ENCODE results near the gene TRIM40. TPM values are rescaled to one million over a fixed set of nuclear protein-coding genes. Genes with fewer than 3 reads are reported as not detected.
"Not testable (repeated sequence)": the region's sequence is repeated elsewhere in the genome, so short reads cannot be mapped to it uniquely, and the experiment has no call there.

The TRIM40 gene
- total and polyA plus RNA-seq, 5 experiments from 2014 or later = not detected

- ATAC-seq, H3K4me3 Mint-ChIP-seq, H3K9me3 Mint-ChIP-seq, H3K27ac Mint-ChIP-seq, DNase-seq, H3K4me1 Mint-ChIP-seq, H3K36me3 Mint-ChIP-seq, POLR2A ChIA-PET: not testable (repeated sequence)
- peaks cover 20 to 43% (median 32%) of the 10 kb centered on the region in 5 donors for H3K27me3 Mint-ChIP-seq
Measured at GRCh38 chr6:30140240-30140639, 4.3 kb downstream of the TRIM40 start.

- Mint-ChIP-seq H3K27ac (no peak overlapping the region), H3K27me3 (peaks cover 22 to 45% (median 35%) of the 10 kb centered on the region in 5 donors), H3K9me3 (no peaks in the 10 kb centered on the region), H3K36me3 (no peaks in the 10 kb centered on the region), H3K4me3 (no peak overlapping the region), H3K4me1 (no peaks in the 10 kb centered on the region)
- ATAC-seq (no peak), DNase-seq (no peak)
- POLR2A ChIA-PET = no interaction called here
Measured at GRCh38 chr6:30142665-30143064, 6.7 kb downstream of the TRIM40 start.

DNA sequence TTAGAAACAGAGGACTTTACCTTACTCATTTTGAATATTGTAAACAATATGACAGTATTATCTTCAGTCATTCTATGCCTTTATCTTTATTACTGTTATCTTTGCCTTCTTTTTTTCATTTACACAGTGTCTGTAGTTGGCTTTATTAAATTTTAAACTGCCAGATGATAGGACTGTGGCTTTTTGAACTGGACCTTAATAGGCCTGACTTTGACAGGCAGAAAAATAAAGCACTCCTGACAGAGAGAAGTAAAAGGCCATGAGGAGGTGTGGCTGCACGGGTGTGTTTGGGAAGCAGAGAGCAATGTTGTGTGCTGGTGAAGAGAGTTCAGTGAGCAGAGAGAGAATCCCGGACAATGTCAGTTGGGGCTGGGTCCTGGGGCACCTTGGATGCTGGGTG, 7.8 kb downstream of the TRIM40 start:
- Mint-ChIP-seq H3K4me1 (peaks cover 0 to 2% (median 0%) of the 10 kb centered on the region in 4 donors), H3K4me3 (no peak overlapping the region), H3K9me3 (no peaks in the 10 kb centered on the region), H3K27ac (peak overlapping the region in 1 of 10 donors; percentile 38), H3K36me3 (no peaks in the 10 kb centered on the region), H3K27me3 (peaks cover 23 to 56% (median 42%) of the 10 kb centered on the region in 5 donors)
- POLR2A ChIA-PET = no interaction called here
- no peak for DNase-seq
- ATAC-seq = no peak

DNA sequence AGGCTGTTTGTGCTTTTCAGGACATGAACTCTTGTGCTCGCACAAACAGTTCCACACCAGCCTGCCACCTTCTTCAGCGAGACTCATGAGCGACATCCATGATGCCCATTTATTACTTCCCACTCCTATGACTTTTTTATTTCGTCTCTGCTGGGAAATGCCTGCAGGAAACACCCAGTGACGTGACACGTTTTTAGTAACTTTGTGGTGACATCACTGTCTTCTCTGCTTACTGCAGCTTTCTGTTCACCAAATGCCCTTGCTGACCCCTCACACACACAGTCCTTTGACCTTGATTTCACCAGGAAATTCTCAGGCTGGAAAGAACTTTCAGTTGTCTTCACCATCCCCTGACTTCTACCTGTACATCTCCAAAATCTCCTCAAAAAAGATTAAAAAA, 8.9 kb downstream of the TRIM40 start:
- DNase-seq (no peak), ATAC-seq (no peak)
- POLR2A ChIA-PET = no interaction called here
- H3K27ac Mint-ChIP-seq = no peak overlapping the region
- no peak overlapping the region for H3K4me3 Mint-ChIP-seq
- no peaks in the 10 kb centered on the region for H3K9me3 Mint-ChIP-seq
- no peaks in the 10 kb centered on the region for H3K36me3 Mint-ChIP-seq
- H3K4me1 Mint-ChIP-seq = peaks cover 0 to 2% (median 0%) of the 10 kb centered on the region in 4 donors
- peaks cover 23 to 60% (median 42%) of the 10 kb centered on the region in 5 donors for H3K27me3 Mint-ChIP-seq

GRCh38 chr6:30145818-30146217, 9.9 kb downstream of the TRIM40 start:
- no peak overlapping the region for H3K4me3 Mint-ChIP-seq
- POLR2A ChIA-PET = no interaction called here
- ATAC-seq = no peak
- peak overlapping the region in 1 of 10 donors; percentile 54 for H3K27ac Mint-ChIP-seq
- no peak for DNase-seq
- peaks cover 19 to 67% (median 43%) of the 10 kb centered on the region in 5 donors for H3K27me3 Mint-ChIP-seq
- H3K9me3 Mint-ChIP-seq = no peaks in the 10 kb centered on the region
- peaks cover 0 to 2% (median 0%) of the 10 kb centered on the region in 4 donors for H3K4me1 Mint-ChIP-seq
- no peaks in the 10 kb centered on the region for H3K36me3 Mint-ChIP-seq

DNA sequence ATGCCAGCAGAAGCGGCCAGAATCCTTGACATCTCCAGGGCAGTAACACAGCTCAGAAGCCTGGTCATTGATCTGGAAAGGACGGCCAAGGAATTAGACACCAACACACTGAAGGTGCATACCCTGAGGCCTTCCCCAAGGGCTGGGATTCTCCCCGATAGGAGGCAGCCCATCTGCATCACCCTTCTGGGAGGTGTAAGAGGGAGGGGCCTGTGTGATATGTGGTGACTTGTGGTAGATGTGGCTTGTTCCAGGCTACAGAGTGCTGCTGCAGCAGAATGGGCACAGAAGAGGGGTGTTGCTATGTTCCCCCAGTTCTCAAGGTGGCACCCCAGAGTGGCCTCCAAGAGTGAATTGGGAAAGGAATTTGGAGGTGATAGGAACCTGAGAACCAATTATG, 11.2 kb downstream of the TRIM40 start:
- no peak overlapping the region for H3K27ac Mint-ChIP-seq
- no peak overlapping the region for H3K4me3 Mint-ChIP-seq
- DNase-seq = no peak
- H3K36me3 Mint-ChIP-seq = no peaks in the 10 kb centered on the region
- H3K9me3 Mint-ChIP-seq = no peaks in the 10 kb centered on the region
- H3K27me3 Mint-ChIP-seq = peaks cover 19 to 58% (median 34%) of the 10 kb centered on the region in 5 donors
- no peak for ATAC-seq
- POLR2A ChIA-PET = no interaction called here
- H3K4me1 Mint-ChIP-seq = peaks cover 0 to 5% (median 5%) of the 10 kb centered on the region in 4 donors

GRCh38 chr6:30149234-30149633, 13.3 kb downstream of the TRIM40 start:
- DNase-seq (no peak), ATAC-seq (no peak)
- POLR2A ChIA-PET = no interaction called here
- Mint-ChIP-seq H3K36me3 (no peaks in the 10 kb centered on the region), H3K4me1 (peaks cover 0 to 5% (median 5%) of the 10 kb centered on the region in 4 donors), H3K4me3 (no peak overlapping the region), H3K9me3 (no peaks in the 10 kb centered on the region), H3K27ac (no peak overlapping the region), H3K27me3 (peaks cover 14 to 57% (median 31%) of the 10 kb centered on the region in 5 donors)

DNA sequence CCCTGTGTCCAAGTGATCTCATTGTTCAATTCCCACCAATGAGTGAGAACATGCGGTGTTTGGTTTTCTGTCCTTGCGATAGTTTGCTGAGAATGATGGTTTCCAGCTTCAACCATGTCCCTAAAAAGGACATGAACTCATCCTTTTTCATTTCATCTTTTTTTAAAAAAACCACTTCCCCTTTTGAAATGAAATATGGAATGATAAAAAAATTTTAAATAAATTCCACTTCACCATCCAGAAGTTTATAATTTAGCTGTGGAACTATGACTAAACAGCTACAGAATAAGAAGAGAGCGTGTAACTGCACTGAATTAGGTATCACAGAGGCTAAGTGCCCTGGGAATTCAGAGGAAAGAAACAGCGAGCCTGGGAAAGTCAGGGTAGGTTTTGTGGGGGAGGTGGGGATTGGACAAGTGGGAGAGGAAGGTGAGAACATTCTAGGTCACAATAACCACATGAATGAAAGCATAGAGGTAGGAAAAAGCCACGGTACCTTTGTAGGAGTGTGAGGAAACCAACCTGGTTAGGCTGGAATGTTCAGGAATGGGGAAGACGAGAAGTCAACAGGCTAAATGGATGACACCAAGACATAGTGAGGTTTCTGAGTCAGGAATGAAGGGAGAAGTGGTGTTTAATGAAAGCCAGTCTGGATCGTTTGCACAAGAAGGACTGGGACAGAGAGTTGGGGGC, 14.1 kb downstream of the TRIM40 start:
- ATAC-seq (no peak), DNase-seq (no peak)
- Mint-ChIP-seq H3K9me3 (no peaks in the 10 kb centered on the region), H3K4me1 (peaks cover 0 to 5% (median 5%) of the 10 kb centered on the region in 4 donors), H3K4me3 (no peak overlapping the region), H3K36me3 (no peaks in the 10 kb centered on the region), H3K27me3 (peaks cover 13 to 55% (median 30%) of the 10 kb centered on the region in 5 donors), H3K27ac (no peak overlapping the region)
- POLR2A ChIA-PET = no interaction called here

GRCh38 chr6:30150671-30151395, 14.9 kb downstream of the TRIM40 start:
- no peak overlapping the region for H3K27ac Mint-ChIP-seq

GRCh38 chr6:30151580-30151979, 15.6 kb downstream of the TRIM40 start:
- POLR2A ChIA-PET = no interaction called here
- Mint-ChIP-seq H3K27me3 (peaks cover 18 to 55% (median 35%) of the 10 kb centered on the region in 5 donors), H3K36me3 (no peaks in the 10 kb centered on the region), H3K4me1 (peaks cover 0 to 5% (median 5%) of the 10 kb centered on the region in 4 donors), H3K27ac (no peak overlapping the region), H3K4me3 (no peak overlapping the region), H3K9me3 (no peaks in the 10 kb centered on the region)
- no peak for DNase-seq
- no peak for ATAC-seq

More at GRCh38 chr6:30150671-30151395, 14.9 kb downstream of the TRIM40 start:
- peaks cover 13 to 56% (median 30%) of the 10 kb centered on the region in 5 donors for H3K27me3 Mint-ChIP-seq
- peaks cover 0 to 5% (median 5%) of the 10 kb centered on the region in 4 donors for H3K4me1 Mint-ChIP-seq
- POLR2A ChIA-PET = no interaction called here
- H3K36me3 Mint-ChIP-seq = no peaks in the 10 kb centered on the region
- H3K9me3 Mint-ChIP-seq = no peaks in the 10 kb centered on the region
- no peak for DNase-seq
- ATAC-seq = no peak
- H3K4me3 Mint-ChIP-seq = no peak overlapping the region

GRCh38 chr6:30152016-30152673, 16.2 kb downstream of the TRIM40 start:
- peaks cover 17 to 54% (median 35%) of the 10 kb centered on the region in 5 donors for H3K27me3 Mint-ChIP-seq

GRCh38 chr6:30152910-30153610, 17.1 kb downstream of the TRIM40 start:
- H3K9me3 Mint-ChIP-seq = no peaks in the 10 kb centered on the region
- peaks cover 13 to 49% (median 32%) of the 10 kb centered on the region in 5 donors for H3K27me3 Mint-ChIP-seq
- DNase-seq (no peak), ATAC-seq (no peak)
- H3K36me3 Mint-ChIP-seq = no peaks in the 10 kb centered on the region
- no peak overlapping the region for H3K27ac Mint-ChIP-seq
- H3K4me1 Mint-ChIP-seq = peaks cover 2 to 5% (median 4%) of the 10 kb centered on the region in 4 donors
- no peak overlapping the region for H3K4me3 Mint-ChIP-seq
- POLR2A ChIA-PET = no interaction called here

More at GRCh38 chr6:30152016-30152673, 16.2 kb downstream of the TRIM40 start:
- H3K9me3 Mint-ChIP-seq = no peaks in the 10 kb centered on the region
- POLR2A ChIA-PET = no interaction called here
- no peak for ATAC-seq
- no peak for DNase-seq
- H3K36me3 Mint-ChIP-seq = no peaks in the 10 kb centered on the region
- no peak overlapping the region for H3K27ac Mint-ChIP-seq
- no peak overlapping the region for H3K4me3 Mint-ChIP-seq
- peaks cover 0 to 5% (median 5%) of the 10 kb centered on the region in 4 donors for H3K4me1 Mint-ChIP-seq
